NK-92 (cell line): Measurements from ENCODE around the gene ADAMTS1.

Source experiments
- DNase-seq: peaks from one replicate; lab custom pipeline; 2025; ENCODE audit not compliant: unreplicated experiment; lab: John Stamatoyannopoulos, UW

ADAMTS1 gene

DNA sequence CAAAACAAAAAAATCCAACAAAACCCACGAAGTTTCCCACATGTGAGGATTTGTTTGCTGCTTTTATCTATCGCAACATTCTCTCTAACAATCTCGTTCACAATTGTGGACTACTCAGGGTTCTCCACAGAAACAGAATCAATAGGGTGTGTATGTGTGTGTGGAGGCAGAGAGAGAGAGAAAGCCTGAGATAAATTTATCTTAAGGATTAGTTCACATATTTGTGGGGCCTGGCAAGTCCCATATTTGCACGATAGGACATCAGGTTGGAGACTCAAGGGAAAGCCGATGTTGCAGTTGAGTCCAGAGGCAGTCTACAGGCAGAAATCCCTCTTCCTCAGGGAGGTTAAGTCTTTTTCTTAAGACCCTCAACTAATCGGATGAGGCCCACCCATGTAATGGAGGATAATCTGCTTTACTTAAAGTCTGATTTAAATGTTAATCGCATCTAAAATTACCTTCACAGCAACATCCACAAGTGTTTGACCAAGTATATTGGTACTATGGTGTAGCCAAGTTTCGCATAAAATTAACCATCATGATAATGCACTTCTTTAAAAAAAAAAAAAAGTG, 31.7 kb downstream of the ADAMTS1 start:
- DNase-seq: no peak

DNA sequence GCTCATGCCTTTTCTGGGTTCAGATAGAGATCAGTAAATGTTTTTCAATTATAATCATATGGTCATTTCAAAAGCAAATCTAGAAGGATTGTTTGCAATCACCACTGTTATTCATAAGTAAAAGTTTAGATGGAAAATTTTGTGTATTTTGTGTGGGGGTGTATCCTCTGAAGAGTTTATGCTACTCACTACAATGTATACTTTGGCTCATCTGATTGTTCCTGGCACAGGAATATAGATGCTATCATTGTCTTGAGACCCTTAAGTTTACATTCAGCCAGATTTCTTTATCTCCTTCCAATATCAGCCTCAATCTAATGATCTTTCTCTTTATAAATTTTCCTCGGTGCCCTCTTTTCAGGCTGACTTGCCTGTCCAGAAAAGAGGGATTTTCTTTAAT, 33.0 kb downstream of the ADAMTS1 start:
- DNase-seq: no peak

DNA sequence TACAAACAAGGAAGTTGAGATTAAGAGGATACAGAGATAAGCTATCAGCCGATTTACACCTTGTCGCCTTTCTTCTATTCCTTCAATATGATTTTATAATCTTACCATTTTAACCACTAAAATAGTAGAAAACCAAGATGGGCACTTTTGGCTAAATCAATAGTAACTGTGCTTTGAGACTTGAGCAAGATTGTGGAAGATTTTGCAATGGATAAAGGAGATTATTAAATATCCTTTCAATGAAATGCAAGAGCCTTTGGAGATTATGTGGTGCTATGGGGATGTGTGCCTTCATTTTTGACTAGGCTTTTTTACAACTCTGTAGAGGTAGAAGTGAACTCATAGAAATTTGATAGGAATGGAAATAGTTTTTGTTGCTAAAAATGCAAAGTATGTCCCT, 33.7 kb downstream of the ADAMTS1 start:
- DNase-seq: no peak

DNA sequence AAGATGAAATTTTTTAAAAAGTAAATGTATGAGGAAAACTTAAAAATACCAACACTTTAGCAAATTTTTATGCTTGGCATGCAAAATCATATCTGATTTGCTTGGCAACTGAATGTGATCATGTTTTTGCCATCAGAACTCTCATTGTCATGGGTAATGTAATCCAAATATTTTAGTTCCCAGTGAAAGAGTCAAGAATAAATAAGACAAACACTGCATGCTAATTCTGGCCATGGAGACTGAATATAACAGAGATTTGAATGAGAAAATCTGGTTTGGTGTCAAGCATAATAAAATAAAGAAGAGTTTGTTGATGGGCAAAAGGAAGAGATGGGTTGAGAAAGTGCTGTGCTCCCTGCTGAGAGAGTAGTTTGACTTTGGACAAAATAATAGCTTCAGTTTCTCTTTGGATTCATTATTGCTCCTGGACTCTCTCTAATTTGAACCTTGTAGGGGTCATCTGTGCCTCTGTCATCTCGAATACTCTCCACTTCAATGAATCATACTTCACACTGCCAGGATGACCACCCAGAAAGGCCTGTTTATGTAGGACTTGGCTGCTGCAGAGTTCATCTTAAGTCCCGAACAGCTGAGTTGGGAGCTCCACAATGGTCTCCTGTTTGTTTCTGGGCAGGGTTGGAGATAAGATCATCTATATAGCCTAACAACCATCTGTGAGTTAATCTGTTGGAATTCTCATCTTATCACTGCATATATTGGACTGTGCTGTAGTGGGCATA, 34.4 kb downstream of the ADAMTS1 start:
- DNase-seq: no peak

DNA sequence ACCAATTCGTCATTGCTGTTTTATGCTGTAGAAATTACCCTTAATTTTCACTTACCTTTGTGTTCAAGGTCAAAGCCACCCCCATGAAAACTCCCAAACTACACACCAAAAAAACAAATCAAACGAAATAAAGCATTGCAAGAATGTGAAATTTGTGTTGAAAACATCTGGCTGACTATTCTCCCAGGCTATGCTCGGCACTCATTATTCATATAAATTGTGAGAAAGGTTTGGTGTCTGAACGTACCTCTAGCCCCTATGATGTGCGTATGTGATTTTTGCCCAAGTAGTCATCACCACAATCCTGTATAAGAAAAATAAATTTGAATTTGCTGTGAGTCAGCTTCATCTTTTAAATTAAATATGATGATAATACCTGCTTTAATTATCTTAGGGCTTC, 34.9 kb downstream of the ADAMTS1 start:
- no peak for DNase-seq

DNA sequence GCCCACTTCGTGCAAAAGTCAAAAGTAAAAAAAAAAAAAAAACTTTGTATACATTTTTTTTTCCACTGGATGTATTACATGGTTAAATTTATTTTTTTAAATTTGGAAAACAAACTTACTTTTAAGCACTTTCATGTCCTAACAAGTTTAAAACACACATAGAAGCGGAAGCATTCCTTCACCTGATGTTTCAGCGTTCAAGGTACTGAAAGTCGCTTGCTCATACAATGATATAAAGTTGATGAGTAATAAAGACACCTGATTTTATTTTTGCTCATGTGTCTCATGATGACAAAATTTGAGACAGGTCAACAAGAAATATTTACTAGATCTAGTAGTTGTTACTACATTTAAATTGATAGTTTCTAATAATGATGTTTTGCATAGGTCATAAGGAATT, 35.5 kb downstream of the ADAMTS1 start:
- no peak for DNase-seq

DNA sequence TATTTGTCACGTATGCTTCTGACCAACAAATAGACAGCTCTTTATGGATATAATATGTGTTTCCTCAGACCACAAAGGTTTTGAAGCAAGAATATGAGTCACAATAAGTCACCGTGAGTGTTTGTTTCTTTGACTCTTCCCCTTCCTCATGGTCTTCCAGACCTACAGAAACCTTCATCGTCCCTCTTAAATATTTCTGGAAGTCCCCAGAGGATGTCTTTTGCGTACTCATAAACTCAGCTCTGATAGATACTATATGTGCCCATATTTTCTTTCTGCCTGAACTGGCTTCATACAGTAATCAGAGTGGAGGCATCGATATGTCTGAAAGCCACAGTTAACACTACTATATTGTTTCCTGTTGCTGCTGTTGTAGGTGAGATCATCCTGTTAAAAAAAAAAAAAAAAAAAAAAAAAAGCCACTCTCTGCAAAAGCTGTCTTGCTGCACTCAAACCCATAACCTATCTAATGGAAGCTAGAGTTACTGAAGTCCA, 38.4 kb downstream of the ADAMTS1 start:
- DNase-seq: no peak

DNA sequence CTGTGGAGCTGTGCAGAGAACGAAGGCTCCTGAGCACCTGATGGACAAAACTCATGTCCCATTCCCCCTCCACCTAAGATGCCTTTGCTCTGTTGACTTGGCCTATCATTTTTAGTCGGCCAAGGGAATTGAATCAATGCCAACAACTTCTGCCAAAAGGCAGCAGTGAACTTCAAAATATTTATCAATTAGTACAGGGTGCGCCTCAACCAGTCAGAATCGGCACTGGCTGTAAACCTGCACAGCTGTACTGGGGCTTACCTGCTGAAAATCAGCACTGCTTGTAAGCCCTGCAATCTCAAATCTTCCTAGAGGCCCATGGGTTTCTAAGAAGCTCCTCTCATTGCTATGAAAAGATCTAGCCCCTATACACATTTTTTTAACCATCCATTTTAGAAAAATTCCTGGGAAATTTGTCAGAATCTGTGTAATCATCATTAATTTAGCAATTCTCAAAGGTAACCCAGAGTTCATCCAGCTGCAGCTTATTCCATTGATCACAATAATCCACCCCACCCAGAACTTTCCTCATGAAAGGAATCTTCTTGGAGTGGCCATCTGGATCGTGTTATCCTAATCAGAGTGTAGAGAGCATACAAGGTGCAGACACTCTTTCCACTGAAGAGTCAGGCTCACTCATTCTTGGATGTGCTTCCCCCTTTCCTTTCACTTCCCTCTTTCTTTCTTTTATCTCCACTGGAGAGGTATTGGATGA, 40.2 kb downstream of the ADAMTS1 start:
- no peak for DNase-seq

DNA sequence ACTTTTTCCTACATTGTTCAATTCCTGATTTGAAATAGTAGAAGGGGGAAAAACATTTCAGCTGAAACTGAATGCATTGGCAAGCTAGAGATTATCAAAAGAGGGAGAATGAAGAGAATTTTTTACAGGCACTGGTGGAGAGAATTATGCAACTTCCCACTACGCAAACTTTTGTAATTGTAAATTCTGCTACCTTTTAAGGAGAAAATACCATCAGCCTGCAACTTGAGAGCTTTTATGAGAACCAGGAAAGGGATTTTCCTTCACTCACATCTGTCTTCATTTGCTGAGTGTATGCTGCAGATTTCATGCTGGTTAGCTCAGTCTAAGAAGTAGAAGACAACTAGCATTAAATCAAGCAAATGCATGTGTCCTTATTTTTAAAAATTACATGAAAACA, 43.7 kb downstream of the ADAMTS1 start:
- no peak for DNase-seq

DNA sequence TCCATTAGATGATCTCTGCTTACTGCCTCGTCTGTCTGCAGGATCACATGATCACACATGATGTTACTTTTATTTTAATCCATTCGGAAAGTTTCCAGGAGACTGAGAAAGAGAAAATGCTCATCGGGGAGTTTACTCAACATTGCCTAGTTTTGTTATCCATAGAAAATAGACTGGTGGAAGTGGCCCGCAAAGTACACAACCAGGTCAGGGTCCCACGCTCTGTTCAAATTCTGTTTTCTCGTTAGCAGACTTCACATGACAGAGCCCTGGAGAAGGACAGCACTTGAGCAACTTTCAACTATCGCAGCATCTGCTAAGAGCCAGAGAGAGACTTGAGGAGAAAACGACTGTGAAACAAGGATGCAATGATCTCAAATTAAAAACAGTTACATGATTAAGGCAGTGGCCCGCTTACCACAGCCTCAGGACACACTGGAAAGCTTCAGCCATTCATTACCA, 44.2 kb downstream of the ADAMTS1 start:
- DNase-seq: no peak

DNA sequence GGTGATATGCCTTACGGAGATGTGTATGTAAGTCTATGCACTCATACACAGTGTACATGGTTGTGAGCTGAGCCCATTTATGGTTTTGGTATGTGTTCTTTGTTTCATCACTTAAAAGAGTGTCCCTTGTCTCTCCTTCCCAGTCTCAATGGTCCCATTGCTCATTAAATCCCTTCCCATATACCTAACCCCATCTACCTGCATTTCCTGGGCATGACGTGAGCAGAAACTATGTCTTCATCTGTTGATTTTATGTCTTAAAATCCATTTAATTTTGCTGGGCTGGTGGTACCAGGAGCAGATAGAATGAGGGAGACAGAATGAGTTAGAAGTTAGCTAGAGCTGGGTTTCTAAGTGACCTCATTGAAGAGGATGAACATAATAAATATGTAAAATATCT, 44.8 kb downstream of the ADAMTS1 start:
- no peak for DNase-seq

DNA sequence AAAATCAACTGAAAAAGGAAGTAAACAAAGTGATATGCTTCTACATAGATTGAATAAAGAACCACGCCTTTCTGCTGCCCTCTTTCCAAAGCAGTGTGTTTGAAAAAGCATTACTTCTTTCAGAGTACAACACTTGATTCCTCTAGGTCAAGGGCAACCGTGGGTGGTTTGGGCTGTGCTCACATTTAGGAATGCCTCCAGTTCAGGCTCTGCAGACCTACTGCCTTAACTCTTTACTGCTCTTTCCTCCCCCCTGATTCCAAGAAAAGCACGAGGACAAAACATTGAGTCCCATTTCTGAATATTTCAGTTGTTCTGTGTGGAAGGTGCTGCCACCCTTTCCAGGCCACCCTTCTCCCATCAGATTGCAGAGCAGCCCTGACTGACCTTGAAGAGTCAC, 45.2 kb downstream of the ADAMTS1 start:
- DNase-seq: no peak

DNA sequence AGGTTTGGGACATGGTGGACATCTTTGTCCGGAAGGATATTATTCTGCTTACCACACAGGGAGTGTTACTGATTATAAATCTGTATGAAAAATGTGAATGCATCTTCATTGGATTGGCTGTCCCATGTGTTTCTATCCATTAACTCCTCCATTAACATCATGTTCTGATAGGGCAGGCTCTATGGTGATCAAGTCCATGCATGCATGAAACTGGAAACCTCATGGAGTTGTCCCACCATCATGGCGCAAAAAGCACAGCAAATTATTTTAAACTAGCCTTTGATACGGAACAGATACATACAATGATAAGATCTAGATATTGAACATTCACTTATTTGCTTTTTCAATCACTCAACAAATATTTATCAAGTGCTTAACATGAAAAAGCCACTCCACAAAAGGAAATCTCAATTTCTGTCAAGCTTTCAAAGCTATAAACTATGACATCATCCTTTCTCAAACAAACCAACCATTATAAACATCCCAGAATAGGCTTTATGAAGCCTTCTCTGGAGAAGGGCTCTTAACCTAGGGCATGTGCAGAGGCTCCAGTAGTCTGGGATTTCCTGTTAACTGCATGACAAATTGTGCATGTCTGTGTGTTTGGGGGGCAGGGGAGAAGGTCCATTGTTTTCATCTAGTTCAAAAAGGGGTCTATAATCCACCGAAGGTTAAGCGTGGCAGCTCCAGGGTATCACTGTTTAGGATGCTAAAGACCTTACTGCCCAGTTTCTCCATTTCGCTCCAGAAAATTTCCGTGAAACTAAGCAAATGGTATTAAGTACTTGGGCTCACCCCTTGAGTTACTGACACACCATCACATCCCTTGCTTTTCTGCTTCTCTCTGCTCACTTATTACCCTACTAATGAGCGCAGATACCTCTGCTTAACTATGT, 46.1 kb downstream of the ADAMTS1 start:
- no peak for DNase-seq

DNA sequence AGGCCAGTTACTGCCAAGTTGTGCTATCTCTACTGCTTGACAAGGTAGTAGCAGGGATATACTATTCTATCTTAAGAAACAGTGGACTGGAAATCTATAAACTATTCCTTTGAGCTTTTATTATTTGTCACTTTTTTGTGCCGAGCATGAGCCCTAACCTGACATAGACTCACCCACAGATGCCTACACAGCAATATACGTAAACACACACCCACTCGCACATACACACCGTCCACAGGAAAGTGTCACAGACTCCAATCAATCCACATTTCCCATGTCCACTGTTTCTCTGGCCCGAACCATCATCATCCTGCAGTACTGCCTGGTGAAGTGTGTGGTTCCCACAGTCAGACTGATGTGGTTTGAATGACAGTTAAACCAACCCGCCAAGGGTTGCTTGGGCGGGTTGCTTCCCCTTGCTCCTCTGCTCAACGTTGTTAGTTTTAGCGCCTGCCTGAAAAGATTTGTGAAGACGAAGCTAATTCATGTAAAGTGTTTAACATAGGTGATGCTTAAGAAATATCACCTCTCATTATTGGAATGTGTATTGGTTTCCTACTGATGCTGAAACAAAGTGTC, 47.2 kb downstream of the ADAMTS1 start:
- DNase-seq: no peak

DNA sequence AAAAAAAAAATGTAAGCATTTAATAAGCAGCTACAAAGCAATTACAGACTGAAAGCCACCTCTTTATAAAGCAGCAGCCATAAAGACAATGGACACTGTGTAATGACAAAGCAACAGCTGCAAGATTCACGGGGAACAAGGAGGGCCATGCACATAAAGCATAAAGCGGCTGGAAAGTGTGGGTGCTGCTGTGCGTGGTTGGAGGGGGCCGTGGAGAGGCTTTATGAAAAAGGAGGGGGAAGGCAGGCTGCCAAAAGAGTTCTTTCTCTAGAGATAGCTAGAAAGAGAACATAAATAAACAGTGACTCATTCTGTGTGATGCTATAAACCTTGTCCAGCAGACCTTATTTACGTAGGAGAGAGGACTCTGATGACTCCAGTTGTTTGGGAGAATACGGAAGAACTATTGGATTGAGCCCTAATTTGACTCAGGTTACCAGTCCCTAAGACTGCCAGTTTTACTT, 49.3 kb downstream of the ADAMTS1 start:
- no peak for DNase-seq

DNA sequence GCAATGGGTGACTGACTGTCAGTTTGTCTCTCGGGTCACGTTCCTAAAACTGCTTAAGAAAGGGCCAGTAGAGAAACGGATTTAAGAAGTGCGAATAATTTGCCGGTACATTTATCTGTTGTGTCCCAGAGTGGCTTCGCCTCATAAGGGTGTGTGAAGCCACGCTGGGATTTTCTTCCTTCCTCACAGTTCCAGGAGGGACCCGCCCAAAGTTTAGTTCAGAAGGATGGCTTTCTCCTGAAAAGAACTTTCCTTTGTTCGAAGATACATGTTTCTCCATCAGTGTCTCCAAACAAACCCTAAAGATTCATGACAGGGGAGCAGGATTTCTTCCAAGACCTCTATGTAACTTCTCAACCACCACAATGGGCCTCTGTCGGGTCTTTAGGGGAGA, 49.8 kb downstream of the ADAMTS1 start:
- DNase-seq: no peak

DNA sequence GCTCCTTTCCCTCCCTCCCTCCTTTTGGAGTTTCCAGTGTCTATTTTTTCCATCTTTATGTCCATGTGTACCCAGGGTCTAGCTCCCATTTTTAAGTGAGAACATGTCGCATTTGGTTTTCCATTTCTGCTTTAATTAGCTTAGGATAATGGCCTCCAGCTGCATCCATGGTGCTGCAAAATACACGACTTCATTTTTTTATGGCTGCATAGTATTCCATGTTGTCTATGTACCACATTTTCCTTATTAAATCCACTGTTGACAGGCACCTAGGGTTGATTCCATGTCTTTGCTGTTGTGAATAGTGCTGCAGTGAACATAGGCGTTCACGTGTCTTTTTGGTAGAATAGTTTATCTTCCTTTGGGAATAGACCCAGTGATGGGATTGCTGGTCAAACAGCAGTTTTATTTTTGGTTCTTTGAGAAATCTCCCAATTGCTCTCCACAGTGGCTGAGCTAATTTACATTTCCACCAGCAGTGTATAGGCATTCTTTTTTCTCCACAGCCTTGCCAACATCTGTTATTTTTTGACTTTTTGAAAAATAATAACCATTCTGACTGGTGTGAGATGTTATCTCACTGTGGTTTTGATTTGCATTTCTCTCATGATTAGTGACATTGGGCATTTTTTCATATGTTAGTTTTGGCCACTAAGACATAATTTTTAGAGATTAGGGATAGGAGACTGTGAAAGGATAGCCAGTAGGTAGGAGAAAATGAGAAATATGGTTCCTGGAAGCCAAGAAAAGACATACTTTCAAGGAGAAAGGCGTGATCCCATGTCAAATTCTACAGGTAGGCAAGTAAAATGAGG, 50.4 kb downstream of the ADAMTS1 start:
- no peak for DNase-seq

DNA sequence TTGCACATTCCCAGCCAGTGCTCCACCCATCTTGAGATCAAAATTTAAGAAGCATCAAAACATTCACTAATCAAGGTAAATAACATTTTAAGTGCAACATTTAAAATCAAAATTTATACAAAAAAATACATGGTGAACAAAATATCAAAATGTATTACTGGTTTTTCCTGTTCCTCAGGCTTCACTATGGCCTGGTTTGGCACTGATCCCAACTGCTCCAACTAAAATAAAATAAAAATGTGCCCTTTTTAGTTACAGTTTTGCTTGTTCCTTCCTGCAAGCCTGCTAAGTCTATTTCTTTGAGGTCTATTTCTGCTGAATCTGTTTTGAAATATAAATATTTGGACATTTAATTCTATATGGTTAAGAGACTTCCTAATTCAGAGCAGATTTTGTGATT, 54.9 kb downstream of the ADAMTS1 start:
- no peak for DNase-seq

DNA sequence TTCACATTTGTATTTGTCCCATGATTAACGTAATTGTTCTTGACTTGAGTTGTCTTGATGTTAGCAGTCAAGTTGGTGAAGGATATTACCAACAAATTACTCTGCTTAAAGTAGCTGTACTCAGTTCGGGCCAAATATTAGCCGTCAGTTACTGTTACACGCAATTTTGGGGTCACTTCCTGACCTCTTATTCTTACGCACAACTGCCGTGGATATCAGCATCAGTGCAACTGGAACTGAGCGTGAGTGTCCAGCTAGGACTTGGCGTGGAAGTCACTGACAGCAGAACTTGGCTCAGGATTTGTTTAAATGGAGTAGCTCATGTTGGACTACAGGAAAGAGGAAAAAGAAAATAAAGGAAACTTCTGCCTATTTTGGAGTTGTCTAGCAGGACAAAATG, 56.4 kb downstream of the ADAMTS1 start:
- DNase-seq: no peak
